HepG2 (cell line): ENCODE data around the gene HNRNPL. TPM values are rescaled to one million over a fixed set of nuclear protein-coding genes. Genes with fewer than 3 reads are reported as not detected.

ENCODE experiments used
- BCLAF1 ChIP-seq: fragments of 450-650 bp; IDR thresholded peaks from 2 replicates; pipeline ENCODE4 v1.6.1; 2017; ENCODE audit warnings: mild to moderate bottlenecking
- CEBPG ChIP-seq: IDR thresholded peaks from 2 replicates; pipeline ENCODE4 v1.6.1; 2016
- CHD4 ChIP-seq: fragments of 200-600 bp; sonication (generic); IDR thresholded peaks from 2 replicates; pipeline ENCODE4 v1.7.0; 2017; ENCODE audit warnings: mild to moderate bottlenecking, low read length, borderline replicate concordance
- HIC2 ChIP-seq: sonication (generic); formaldehyde crosslinking; IDR thresholded peaks from 2 replicates; pipeline ENCODE4 v1.9.0; 2022; ENCODE audit warnings: low read depth, missing genetic modification reagents
- HOXD1 ChIP-seq: sonication (generic); formaldehyde crosslinking; IDR thresholded peaks from 2 replicates; pipeline ENCODE4 v1.5.0; 2020; ENCODE audit warnings: missing genetic modification reagents
- KDM1A ChIP-seq: IDR thresholded peaks from 2 replicates; pipeline ENCODE4 v1.6.1; 2016; ENCODE audit warnings: missing compliant biosample characterization
- NFKB2 ChIP-seq: sonication (generic); formaldehyde crosslinking; IDR thresholded peaks from 2 replicates; pipeline ENCODE4 v1.4.0; 2020; ENCODE audit warnings: missing genetic modification reagents, borderline replicate concordance
- NR2C2 ChIP-seq: sonication (generic); formaldehyde crosslinking; IDR thresholded peaks from 2 replicates; pipeline ENCODE4 v1.4.0; 2020; ENCODE audit warnings: missing genetic modification reagents, mild to moderate bottlenecking, moderate library complexity, borderline replicate concordance
- RNF219 ChIP-seq: sonication (generic); formaldehyde crosslinking; IDR thresholded peaks from 2 replicates; pipeline ENCODE4 v1.5.0; 2020; ENCODE audit warnings: mild to moderate bottlenecking, missing genetic modification reagents
- SPEN ChIP-seq: sonication (generic); formaldehyde crosslinking; IDR thresholded peaks from 2 replicates; pipeline ENCODE4 v1.5.1; 2020; ENCODE audit warnings: low read depth, mild to moderate bottlenecking, missing genetic modification reagents
- THRA ChIP-seq: sonication (generic); formaldehyde crosslinking; IDR thresholded peaks from 2 replicates; pipeline ENCODE4 v1.4.0; 2020; ENCODE audit warnings: missing genetic modification reagents, borderline replicate concordance
- TSC22D2 ChIP-seq: sonication (generic); formaldehyde crosslinking; IDR thresholded peaks from 2 replicates; pipeline ENCODE4 v1.5.1; 2020; ENCODE audit warnings: missing genetic modification reagents, mild to moderate bottlenecking, borderline replicate concordance
- XBP1 ChIP-seq: sonication (generic); formaldehyde crosslinking; IDR thresholded peaks from 2 replicates; pipeline ENCODE4 v1.5.0; 2020; ENCODE audit warnings: missing genetic modification reagents
- ZBTB14 ChIP-seq: sonication (generic); formaldehyde crosslinking; IDR thresholded peaks from 2 replicates; pipeline ENCODE4 v1.4.0; 2020; ENCODE audit warnings: missing genetic modification reagents
- ZFP90 ChIP-seq: sonication (generic); formaldehyde crosslinking; IDR thresholded peaks from 2 replicates; pipeline ENCODE4 v1.8.0; 2022; ENCODE audit warnings: missing genetic modification reagents, mild to moderate bottlenecking, inconsistent platforms, borderline replicate concordance
- ZNF101 ChIP-seq: sonication (generic); formaldehyde crosslinking; IDR thresholded peaks from 2 replicates; pipeline ENCODE4 v1.4.0; 2020; ENCODE audit warnings: mild to moderate bottlenecking, low read depth, missing genetic modification reagents, borderline replicate concordance
- ZNF225 ChIP-seq: sonication (generic); formaldehyde crosslinking; IDR thresholded peaks from 2 replicates; pipeline ENCODE4 v1.4.0; 2020; ENCODE audit warnings: mild to moderate bottlenecking, missing genetic modification reagents
- ZNF556 ChIP-seq: sonication (generic); formaldehyde crosslinking; IDR thresholded peaks from 2 replicates; pipeline ENCODE4 v1.4.0; 2020; ENCODE audit warnings: mild to moderate bottlenecking, missing genetic modification reagents, borderline replicate concordance
- ZNF766 ChIP-seq: sonication (generic); formaldehyde crosslinking; IDR thresholded peaks from 2 replicates; pipeline ENCODE4 v1.5.0; 2020; ENCODE audit warnings: missing genetic modification reagents, borderline replicate concordance
- ZSCAN21 ChIP-seq: sonication (generic); formaldehyde crosslinking; IDR thresholded peaks from 2 replicates; pipeline ENCODE4 v1.8.0; 2022; ENCODE audit warnings: mild to moderate bottlenecking, missing genetic modification reagents, moderate library complexity, borderline replicate concordance
- polyA plus RNA-seq, 8 experiments: library from polyadenylated mRNA; depleted of rRNA in 3 of 8; stranded (reverse) in 7 of 8; unstranded in 1 of 8; fragments of >200 nt; fragmentation: Illumina TruSeq in 4 of 8; extraction: Trizol in 4 of 8; gene quantifications; 2 replicates each; pipeline versions ENCODE4 v1.2.1 to v1.2.3, GENCODE V29; 2011 to 2016; ENCODE audit warnings: low read depth in 4 of 8, missing spikeins in 1 of 8, mixed read lengths in 1 of 8; ENCODE audit not compliant: insufficient read depth in 1 of 8
- total RNA-seq, 5 experiments: library from RNA; depleted of rRNA; stranded (reverse); fragments of >200 nt; fragmentation: Illumina TruSeq; extraction: Trizol; gene quantifications; 2 replicates each; pipeline ENCODE4 v1.2.3, GENCODE V29; 2016; ENCODE audit warnings: low read depth in 1 of 5

Gene HNRNPL
- total and polyA plus RNA-seq, 2 of the 13 experiments (the other 11 are each of a cell fraction or from before 2014, with no cell fraction given) = 156 to 278 TPM

GRCh38 chr19:38852231-38853044 lies 2.7 kb upstream of the HNRNPL start (continued):
- TF ChIP-seq RNF219 (no peak), BCLAF1 (no peak), XBP1 (CRISPR knock-in tag) (no peak), ZFP90 (no peak), ZSCAN21 (no peak), CEBPG (CRISPR knock-in tag) (no peak), HOXD1 (CRISPR knock-in tag) (no peak), NFKB2 (CRISPR knock-in tag) (no peak), ZNF101 (CRISPR knock-in tag) (no peak), NR2C2 (CRISPR knock-in tag) (no peak; the same call in 1 of the 2 replicates), KDM1A (no peak), HIC2 (CRISPR knock-in tag) (no peak), SPEN (CRISPR knock-in tag) (no peak), ZNF225 (no peak), THRA (CRISPR knock-in tag) (no peak), TSC22D2 (CRISPR knock-in tag) (no peak), ZNF556 (CRISPR knock-in tag) (no peak), ZNF766 (0 out of 2 replicates have a peak, but pooled peaks have one; percentile 43), ZBTB14 (no peak; the same call in 1 of the 2 replicates), CHD4 (no peak)
